A549 (cell line): ENCODE measurements around the gene ZNF423. TPM values are rescaled to one million over a fixed set of nuclear protein-coding genes. Genes with fewer than 3 reads are reported as not detected.

Experiments used
- ATAC-seq, 2 experiments: fragments of 200-7000 bp in 1 of 2; fragments of >200 bp in 1 of 2; cut with Nextera tagmentation in 1 of 2; cut with Tn5 transposase in 1 of 2; 3 replicates each; pipeline versions ENCODE4 v1.8.0 to v1.9.1; 2018 to 2020; ENCODE audit warnings: mild to moderate bottlenecking in 1 of 2, moderate library complexity in 1 of 2
- CTCF ChIA-PET: fragments of 300-600 bp; sonication (Branson Sonifier 250); formaldehyde crosslinking; extraction: SDS; loops from one replicate; lab custom pipeline; 2021; ENCODE audit warnings: antibody characterized with exemption, inconsistent platforms; lab: Yijun Ruan, JAX
- POLR2A ChIA-PET: fragments of 350-600 bp; formaldehyde crosslinking; extraction: SDS; loops from one replicate; lab custom pipeline; 2021; ENCODE audit warnings: antibody characterized with exemption, inconsistent platforms; lab: Yijun Ruan, JAX
- DNase-seq, 2 experiments: peaks; one replicate each; pipeline versions ENCODE4 v3.0.0 to v3.0.0-alpha.2; 2011 to 2016; ENCODE audit warnings: low read depth in 1 of 2, low spot score in 1 of 2
- FAIRE-seq: peaks from 2 replicates; lab custom pipeline; 2011; peaks lifted over from hg19 to GRCh38; lab: Jason Lieb, UNC
- H3K27ac ChIP-seq, 2 experiments: fragments of >200 bp; sonication (Bioruptor Twin); formaldehyde crosslinking; 3 replicates each; pipeline ENCODE4 v1.5.1; 2016 to 2017
- H3K4me1 ChIP-seq: fragments of >200 bp; sonication (Bioruptor Twin); formaldehyde crosslinking; 3 replicates; pipeline ENCODE4 v1.6.1; 2016
- H3K4me2 ChIP-seq: fragments of >200 bp; sonication (Bioruptor Twin); formaldehyde crosslinking; 3 replicates; pipeline ENCODE4 v1.6.1; 2016
- H3K4me3 ChIP-seq: fragments of >200 bp; sonication (Bioruptor Twin); formaldehyde crosslinking; 3 replicates; pipeline ENCODE4 v1.5.1; 2016
- H3K9me3 ChIP-seq: fragments of >200 bp; sonication (Bioruptor Twin); formaldehyde crosslinking; 3 replicates; pipeline ENCODE4 v1.6.1; 2016
- BCL3 ChIP-seq: fragments of >200 bp; sonication (Bioruptor Twin); formaldehyde crosslinking; IDR thresholded peaks from 3 replicates; pipeline ENCODE4 v1.6.1; 2016
- CBX8 ChIP-seq: fragments of 200-600 bp; sonication (generic); IDR thresholded peaks from 2 replicates; pipeline ENCODE4 v1.6.1; 2016
- CTCF ChIP-seq: fragments of >200 bp; sonication (Bioruptor Twin); formaldehyde crosslinking; IDR thresholded peaks from 3 replicates; pipeline ENCODE4 v1.5.1; 2016
- EHMT2 ChIP-seq: fragments of 200-600 bp; sonication (generic); IDR thresholded peaks from 2 replicates; pipeline ENCODE4 v1.6.1; 2016; ENCODE audit warnings: antibody characterized with exemption, low read depth, mild to moderate bottlenecking, moderate library complexity
- HDAC2 ChIP-seq: fragments of 200-600 bp; sonication (generic); IDR thresholded peaks from 2 replicates; pipeline ENCODE4 v1.6.1; 2016
- HOXA7 ChIP-seq: fragments of 250-450 bp; sonication (Bioruptor Pico); IDR thresholded peaks from 2 replicates; pipeline ENCODE4 v1.5.0; 2020; ENCODE audit warnings: mild to moderate bottlenecking, moderate library complexity
- HOXB13 ChIP-seq: fragments of 250-450 bp; sonication (Bioruptor Pico); IDR thresholded peaks from 2 replicates; pipeline ENCODE4 v1.5.0; 2020; ENCODE audit warnings: low read depth, mild to moderate bottlenecking, moderate library complexity
- JUN ChIP-seq, 2 experiments: fragments of >200 bp; sonication (Bioruptor Twin); formaldehyde crosslinking; IDR thresholded peaks; 2 replicates in 1 of 2; 3 replicates in 1 of 2; pipeline ENCODE4 v1.6.1; 2016 to 2017
- KDM5A ChIP-seq: fragments of 200-600 bp; sonication (generic); IDR thresholded peaks from 2 replicates; pipeline ENCODE4 v1.6.1; 2016; ENCODE audit warnings: antibody characterized with exemption, mild to moderate bottlenecking
- MAZ ChIP-seq: fragments of 150-350 bp; IDR thresholded peaks from 2 replicates; pipeline ENCODE4 v1.6.1; 2014; ENCODE audit warnings: antibody characterized with exemption, low read depth, low read length, borderline replicate concordance
- NFE2L2 ChIP-seq: fragments of 150-350 bp; conservative IDR thresholded peaks from 2 replicates; pipeline ENCODE4 v1.6.1; 2014; ENCODE audit warnings: low read length
- POLR2A ChIP-seq: IDR thresholded peaks from 2 replicates; pipeline ENCODE4 v1.6.1; 2012; ENCODE audit warnings: mild to moderate bottlenecking, low read length
- POLR2AphosphoS2 ChIP-seq: conservative IDR thresholded peaks from 2 replicates; pipeline ENCODE4 v1.6.1; 2012; ENCODE audit warnings: low read length, improper control_type of control experiment, inconsistent platforms
- SMC3 ChIP-seq: fragments of >200 bp; sonication (Bioruptor Twin); formaldehyde crosslinking; IDR thresholded peaks from 3 replicates; pipeline ENCODE4 v1.6.1; 2018; ENCODE audit warnings: inconsistent platforms
- ZSCAN20 ChIP-seq: fragments of 250-450 bp; sonication (Bioruptor Pico); IDR thresholded peaks from 2 replicates; pipeline ENCODE4 v1.8.0; 2022; ENCODE audit warnings: mild to moderate bottlenecking, moderate library complexity
- WGBS: methylation state at CpG from one replicate; pipeline ENCODE4 v1.1.6; 2017; ENCODE audit errors: missing lambda C conversion rate; 5-methylcytosine and 5-hydroxymethylcytosine counted together
- polyA plus RNA-seq, 4 experiments: library from polyadenylated mRNA; depleted of rRNA in 3 of 4; stranded (reverse); fragments of >200 nt; fragmentation: RNase III in 1 of 4; extraction: RNeasy Plus Mini Kit Qiagen cat#74134 plus additional on column Dnase treatment in 1 of 4; gene quantifications; 2 replicates in 3 of 4; 3 replicates in 1 of 4; pipeline ENCODE4 v1.2.3, GENCODE V29; 2011 to 2017
- TF ChIP-seq, protein P1 (sequence below): IDR thresholded peaks from 2 replicates; pipeline ENCODE4 v1.6.1; 2012; ENCODE audit warnings: low read depth, borderline replicate concordance
- TF ChIP-seq, protein P2 (sequence below): IDR thresholded peaks from 2 replicates; pipeline ENCODE4 v1.6.1; 2012
- TF ChIP-seq, protein P3 (sequence below): IDR thresholded peaks from 2 replicates; pipeline ENCODE4 v1.6.1; 2012
- TF ChIP-seq, protein P4 (sequence below): fragments of 200-600 bp; sonication (generic); IDR thresholded peaks from 2 replicates; pipeline ENCODE4 v1.6.1; 2016; ENCODE audit warnings: antibody characterized with exemption, mild to moderate bottlenecking, moderate library complexity
- TF ChIP-seq, protein P5 (sequence below): fragments of 250-450 bp; sonication (Bioruptor Pico); IDR thresholded peaks from 2 replicates; pipeline ENCODE4 v1.5.0; 2021; ENCODE audit warnings: mild to moderate bottlenecking, moderate library complexity, borderline replicate concordance
- TF ChIP-seq, protein P6 (sequence below): fragments of 250-450 bp; sonication (Bioruptor Pico); IDR thresholded peaks from 2 replicates; pipeline ENCODE4 v1.5.0; 2020; ENCODE audit warnings: low read depth, mild to moderate bottlenecking, moderate library complexity

The ZNF423 gene
- polyA plus RNA-seq, 2 of the 4 experiments (the other 2 are of a cell fraction) = 0.04 to 0.10 TPM

- H3K4me1 ChIP-seq = peaks cover 5% of the 10 kb centered on the region; the same call in 2 of the 3 replicates
- 8% methylated on average over 5 of the region's 5 CpGs for WGBS
- ChIA-PET POLR2A (no interaction called here), CTCF (interaction anchor here (0.7 to 1.0 kb wide), 2 partner anchors 11 to 70 kb away, joined by 3 read pairs; no protein-coding TSS in a partner anchor)
- H3K27ac ChIP-seq = no peak overlapping the region
- no peaks in the 10 kb centered on the region for H3K9me3 ChIP-seq
- no peak overlapping the region for H3K4me3 ChIP-seq
- ATAC-seq (no peak), DNase-seq (no peak), FAIRE-seq (no peak)
- TF ChIP-seq HOXA7 (CRISPR knock-in tag) = no peak
- no peak for TF ChIP-seq JUN (IDR thresholded peaks at IDR 0.05)
- TF ChIP-seq, protein P1, sequence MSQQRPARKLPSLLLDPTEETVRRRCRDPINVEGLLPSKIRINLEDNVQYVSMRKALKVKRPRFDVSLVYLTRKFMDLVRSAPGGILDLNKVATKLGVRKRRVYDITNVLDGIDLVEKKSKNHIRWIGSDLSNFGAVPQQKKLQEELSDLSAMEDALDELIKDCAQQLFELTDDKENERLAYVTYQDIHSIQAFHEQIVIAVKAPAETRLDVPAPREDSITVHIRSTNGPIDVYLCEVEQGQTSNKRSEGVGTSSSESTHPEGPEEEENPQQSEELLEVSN = no peak
- no peak for TF ChIP-seq BCL3
- TF ChIP-seq SMC3 = no peak
- TF ChIP-seq, protein P2, sequence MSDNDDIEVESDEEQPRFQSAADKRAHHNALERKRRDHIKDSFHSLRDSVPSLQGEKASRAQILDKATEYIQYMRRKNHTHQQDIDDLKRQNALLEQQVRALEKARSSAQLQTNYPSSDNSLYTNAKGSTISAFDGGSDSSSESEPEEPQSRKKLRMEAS = no peak
- TF ChIP-seq, protein P3, sequence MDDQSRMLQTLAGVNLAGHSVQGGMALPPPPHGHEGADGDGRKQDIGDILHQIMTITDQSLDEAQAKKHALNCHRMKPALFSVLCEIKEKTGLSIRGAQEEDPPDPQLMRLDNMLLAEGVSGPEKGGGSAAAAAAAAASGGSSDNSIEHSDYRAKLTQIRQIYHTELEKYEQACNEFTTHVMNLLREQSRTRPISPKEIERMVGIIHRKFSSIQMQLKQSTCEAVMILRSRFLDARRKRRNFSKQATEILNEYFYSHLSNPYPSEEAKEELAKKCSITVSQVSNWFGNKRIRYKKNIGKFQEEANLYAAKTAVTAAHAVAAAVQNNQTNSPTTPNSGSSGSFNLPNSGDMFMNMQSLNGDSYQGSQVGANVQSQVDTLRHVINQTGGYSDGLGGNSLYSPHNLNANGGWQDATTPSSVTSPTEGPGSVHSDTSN = no peak
- no peak for TF ChIP-seq MAZ
- no peak for TF ChIP-seq CBX8
- TF ChIP-seq EHMT2 = no peak
- TF ChIP-seq KDM5A = no peak
- TF ChIP-seq POLR2A = no peak
- no peak overlapping the region for H3K4me2 ChIP-seq
Observed at GRCh38 chr16:49852279-49852678, 3.6 kb downstream of the ZNF423 start.

DNA sequence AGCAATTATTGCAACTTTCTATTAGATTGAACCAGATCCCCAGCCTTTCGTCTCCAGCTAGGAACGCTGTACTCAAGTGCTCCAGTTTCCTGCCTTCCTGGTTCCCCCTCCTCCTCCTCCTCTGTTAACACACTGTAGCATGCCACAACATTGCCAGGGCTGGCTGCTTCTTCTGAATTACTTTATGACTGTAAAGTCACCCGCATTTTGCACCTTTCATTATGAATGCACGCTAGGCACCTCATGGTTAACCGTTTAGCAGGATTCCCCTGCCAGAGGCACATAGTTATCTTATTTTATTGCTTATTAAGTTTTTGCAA is 4.5 kb downstream of the ZNF423 start:
- TF ChIP-seq, protein P4, sequence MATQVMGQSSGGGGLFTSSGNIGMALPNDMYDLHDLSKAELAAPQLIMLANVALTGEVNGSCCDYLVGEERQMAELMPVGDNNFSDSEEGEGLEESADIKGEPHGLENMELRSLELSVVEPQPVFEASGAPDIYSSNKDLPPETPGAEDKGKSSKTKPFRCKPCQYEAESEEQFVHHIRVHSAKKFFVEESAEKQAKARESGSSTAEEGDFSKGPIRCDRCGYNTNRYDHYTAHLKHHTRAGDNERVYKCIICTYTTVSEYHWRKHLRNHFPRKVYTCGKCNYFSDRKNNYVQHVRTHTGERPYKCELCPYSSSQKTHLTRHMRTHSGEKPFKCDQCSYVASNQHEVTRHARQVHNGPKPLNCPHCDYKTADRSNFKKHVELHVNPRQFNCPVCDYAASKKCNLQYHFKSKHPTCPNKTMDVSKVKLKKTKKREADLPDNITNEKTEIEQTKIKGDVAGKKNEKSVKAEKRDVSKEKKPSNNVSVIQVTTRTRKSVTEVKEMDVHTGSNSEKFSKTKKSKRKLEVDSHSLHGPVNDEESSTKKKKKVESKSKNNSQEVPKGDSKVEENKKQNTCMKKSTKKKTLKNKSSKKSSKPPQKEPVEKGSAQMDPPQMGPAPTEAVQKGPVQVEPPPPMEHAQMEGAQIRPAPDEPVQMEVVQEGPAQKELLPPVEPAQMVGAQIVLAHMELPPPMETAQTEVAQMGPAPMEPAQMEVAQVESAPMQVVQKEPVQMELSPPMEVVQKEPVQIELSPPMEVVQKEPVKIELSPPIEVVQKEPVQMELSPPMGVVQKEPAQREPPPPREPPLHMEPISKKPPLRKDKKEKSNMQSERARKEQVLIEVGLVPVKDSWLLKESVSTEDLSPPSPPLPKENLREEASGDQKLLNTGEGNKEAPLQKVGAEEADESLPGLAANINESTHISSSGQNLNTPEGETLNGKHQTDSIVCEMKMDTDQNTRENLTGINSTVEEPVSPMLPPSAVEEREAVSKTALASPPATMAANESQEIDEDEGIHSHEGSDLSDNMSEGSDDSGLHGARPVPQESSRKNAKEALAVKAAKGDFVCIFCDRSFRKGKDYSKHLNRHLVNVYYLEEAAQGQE = no peak
- TF ChIP-seq MAZ (no peak), HOXB13 (CRISPR knock-in tag) (no peak), HDAC2 (no peak), ZSCAN20 (CRISPR knock-in tag) (no peak), BCL3 (no peak), SMC3 (no peak), CTCF (no peak), POLR2AphosphoS2 (no peak), HOXA7 (CRISPR knock-in tag) (no peak), KDM5A (no peak), NFE2L2 (no peak), POLR2A (no peak)
- TF ChIP-seq, protein P5, sequence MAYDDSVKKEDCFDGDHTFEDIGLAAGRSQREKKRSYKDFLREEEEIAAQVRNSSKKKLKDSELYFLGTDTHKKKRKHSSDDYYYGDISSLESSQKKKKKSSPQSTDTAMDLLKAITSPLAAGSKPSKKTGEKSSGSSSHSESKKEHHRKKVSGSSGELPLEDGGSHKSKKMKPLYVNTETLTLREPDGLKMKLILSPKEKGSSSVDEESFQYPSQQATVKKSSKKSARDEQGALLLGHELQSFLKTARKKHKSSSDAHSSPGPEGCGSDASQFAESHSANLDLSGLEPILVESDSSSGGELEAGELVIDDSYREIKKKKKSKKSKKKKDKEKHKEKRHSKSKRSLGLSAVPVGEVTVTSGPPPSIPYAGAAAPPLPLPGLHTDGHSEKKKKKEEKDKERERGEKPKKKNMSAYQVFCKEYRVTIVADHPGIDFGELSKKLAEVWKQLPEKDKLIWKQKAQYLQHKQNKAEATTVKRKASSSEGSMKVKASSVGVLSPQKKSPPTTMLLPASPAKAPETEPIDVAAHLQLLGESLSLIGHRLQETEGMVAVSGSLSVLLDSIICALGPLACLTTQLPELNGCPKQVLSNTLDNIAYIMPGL (CRISPR knock-in tag) = no peak
- TF ChIP-seq, protein P3 = no peak
- TF ChIP-seq, protein P6, sequence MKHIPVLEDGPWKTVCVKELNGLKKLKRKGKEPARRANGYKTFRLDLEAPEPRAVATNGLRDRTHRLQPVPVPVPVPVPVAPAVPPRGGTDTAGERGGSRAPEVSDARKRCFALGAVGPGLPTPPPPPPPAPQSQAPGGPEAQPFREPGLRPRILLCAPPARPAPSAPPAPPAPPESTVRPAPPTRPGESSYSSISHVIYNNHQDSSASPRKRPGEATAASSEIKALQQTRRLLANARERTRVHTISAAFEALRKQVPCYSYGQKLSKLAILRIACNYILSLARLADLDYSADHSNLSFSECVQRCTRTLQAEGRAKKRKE (CRISPR knock-in tag) = no peak
- TF ChIP-seq, all 56 proteins: peak for 0
- DNase-seq = no peak
- Histone ChIP-seq H3K4me3 (no peak overlapping the region), H3K9me3 (no peaks in the 10 kb centered on the region), H3K4me1 (0 out of 3 replicates have a peak, but pooled peaks cover 4% of the 10 kb centered on the region), H3K27ac (no peak overlapping the region), H3K4me2 (no peak overlapping the region)
- no peak for FAIRE-seq
- ATAC-seq = no peak
- ChIA-PET POLR2A (no interaction called here), CTCF (no interaction called here)
- 27% methylated on average over 5 of the region's 5 CpGs for WGBS
